Duodenal mucosa (tissue), 2 donors: Measurements from ENCODE around the gene WWP2.

Source experiments
- H3K27ac ChIP-seq: one replicate; pipeline ENCODE4 v1.7.0; 2013; ENCODE audit warnings: low read depth, low read length
- H3K27me3 ChIP-seq, 2 donors: one replicate each; pipeline ENCODE4 v1.7.0; 2013; ENCODE audit warnings: low read length in 2 of 2, control low read depth in 1 of 2; ENCODE audit not compliant: insufficient read depth in 2 of 2, control insufficient read depth in 1 of 2
- H3K36me3 ChIP-seq, 2 donors: one replicate each; pipeline ENCODE4 v1.7.0; 2013; ENCODE audit warnings: low read length in 2 of 2, control low read depth in 1 of 2; ENCODE audit not compliant: insufficient read depth in 2 of 2, control insufficient read depth in 1 of 2
- H3K4me1 ChIP-seq, 2 donors: one replicate each; pipeline ENCODE4 v1.7.0; 2013; ENCODE audit warnings: low read length in 2 of 2, control low read depth in 1 of 2; ENCODE audit not compliant: insufficient read depth in 2 of 2, control insufficient read depth in 1 of 2
- H3K4me3 ChIP-seq, 2 donors: one replicate each; pipeline ENCODE4 v1.7.0; 2013; ENCODE audit warnings: low read length in 2 of 2, low read depth in 1 of 2
- H3K9ac ChIP-seq, 2 donors: one replicate each; pipeline ENCODE4 v1.7.0; 2013; ENCODE audit warnings: low read length in 2 of 2, low read depth in 1 of 2
- H3K9me3 ChIP-seq, 2 donors: one replicate each; pipeline ENCODE4 v1.7.0; 2013; ENCODE audit warnings: low read length in 2 of 2, control low read depth in 1 of 2; ENCODE audit not compliant: control insufficient read depth in 1 of 2

Gene WWP2

DNA sequence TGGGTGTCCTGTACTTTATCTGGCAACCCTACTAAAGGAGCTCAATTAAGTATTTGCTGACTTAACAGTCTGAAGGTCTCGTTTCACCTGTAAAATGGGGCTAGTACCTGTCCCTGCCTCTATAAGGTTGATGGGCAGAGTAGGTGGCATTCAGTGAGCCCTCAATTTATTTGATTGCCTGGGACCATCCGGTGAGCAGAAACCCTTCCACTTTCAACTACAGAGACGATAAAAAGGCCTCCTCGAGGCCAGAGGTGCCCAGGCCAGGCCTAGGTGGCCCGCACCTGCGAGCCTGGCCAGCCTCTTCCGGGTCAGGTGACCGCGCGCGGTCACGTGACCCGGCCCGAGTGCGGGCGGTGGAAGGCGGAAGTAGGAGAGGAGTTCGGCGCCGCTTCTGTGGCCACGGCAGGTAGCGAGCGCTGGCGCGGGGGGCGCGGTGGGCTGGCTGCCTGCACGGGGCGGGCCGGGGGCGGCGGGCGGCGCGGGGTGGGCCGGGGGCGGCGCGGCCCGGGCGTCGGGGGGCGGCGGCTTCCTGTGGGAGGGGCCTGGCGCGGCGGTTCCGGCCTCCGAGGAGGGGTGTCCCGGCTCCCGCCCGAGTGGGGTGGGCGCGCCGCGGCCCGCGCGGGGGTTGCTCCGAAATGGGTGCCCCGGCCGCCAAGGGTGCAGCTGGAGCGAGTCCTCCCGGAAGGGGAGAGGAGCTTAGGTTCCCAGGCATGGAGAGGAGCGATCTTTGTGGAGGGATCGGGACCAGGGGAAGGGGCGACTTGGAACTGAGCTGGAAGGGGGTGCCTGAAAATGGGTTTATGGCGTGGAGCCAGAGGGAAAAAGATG is at the start of gene WWP2:
TSS of gene WWP2 (plus strand) at position 350 of the 831 bp plus-strand sequence. CDS start 24,679 bp downstream, outside the sequence.
- H3K4me1 ChIP-seq = peaks cover 9 to 18% of the 10 kb centered on the region in 2 donors
- H3K27me3 ChIP-seq = no peaks in the 10 kb centered on the region
- H3K9ac ChIP-seq = peak within 1 kb of the TSS; percentile 79 to 99
- H3K27ac ChIP-seq = peak within 1 kb of the TSS; percentile 88
- peak within 1 kb of the TSS; percentile 99 for H3K4me3 ChIP-seq
- no peaks in the 10 kb centered on the region for H3K9me3 ChIP-seq
- no peaks in the 10 kb centered on the region for H3K36me3 ChIP-seq

DNA sequence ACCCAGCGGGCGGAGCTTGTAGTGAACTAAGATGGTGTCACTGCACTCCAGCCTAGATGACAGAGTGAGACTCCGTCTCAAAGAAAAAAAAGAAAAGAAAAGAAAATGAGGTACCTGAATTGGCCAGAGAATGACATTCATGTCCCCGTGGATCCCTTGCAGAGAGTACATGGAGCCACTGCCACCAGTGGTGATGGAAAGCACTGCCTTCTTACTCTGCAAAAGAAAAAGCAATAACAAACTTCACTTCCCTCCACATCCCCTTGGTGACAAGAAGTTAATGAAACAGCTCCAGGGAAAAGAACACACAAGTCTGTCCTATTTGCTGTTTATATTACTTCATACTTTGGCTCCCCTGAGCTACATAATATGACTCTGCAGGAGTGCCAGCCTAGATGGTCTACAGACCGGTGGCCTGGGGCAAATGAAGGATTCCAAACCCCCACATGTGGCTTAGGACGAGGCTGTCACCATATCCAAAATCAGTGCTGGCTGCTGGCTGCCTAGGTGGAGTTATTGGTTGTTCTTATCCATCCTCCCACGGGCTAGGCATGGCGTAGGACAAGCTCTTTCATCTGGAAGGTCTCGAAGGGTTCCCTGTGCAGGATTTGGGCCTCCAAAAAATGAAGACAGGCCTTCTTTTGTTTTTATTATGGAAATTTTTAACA is 49.1 kb upstream of the WWP2 start:
- H3K9me3 ChIP-seq = no peaks in the 10 kb centered on the region
- H3K4me1 ChIP-seq = peaks cover 0 to 8% of the 10 kb centered on the region in 2 donors
- no peak overlapping the region for H3K9ac ChIP-seq
- H3K4me3 ChIP-seq = no peak overlapping the region
- peaks cover 15 to 42% of the 10 kb centered on the region in 2 donors for H3K36me3 ChIP-seq
- H3K27me3 ChIP-seq = no peaks in the 10 kb centered on the region
- H3K27ac ChIP-seq = no peak overlapping the region

DNA sequence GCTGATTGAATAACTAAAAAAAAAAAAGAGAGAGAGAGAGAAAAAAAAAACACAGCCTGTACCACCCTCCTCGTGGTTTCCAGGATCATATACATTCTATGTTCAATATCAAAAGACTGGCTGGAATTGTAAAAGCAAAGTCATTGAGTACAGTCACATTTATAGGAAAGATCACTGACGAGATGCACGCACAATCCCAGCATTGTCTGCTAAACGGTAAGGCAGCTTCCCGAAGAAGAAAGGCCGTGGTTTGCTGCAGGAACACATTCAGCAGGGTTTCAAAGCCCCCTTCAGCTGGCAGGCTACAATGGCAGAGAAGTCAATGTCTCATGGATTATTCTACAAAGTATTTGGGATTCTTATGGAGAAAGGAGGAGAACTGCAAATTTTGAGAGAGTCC is 45.1 kb upstream of the WWP2 start:
- no peak overlapping the region for H3K9ac ChIP-seq

DNA sequence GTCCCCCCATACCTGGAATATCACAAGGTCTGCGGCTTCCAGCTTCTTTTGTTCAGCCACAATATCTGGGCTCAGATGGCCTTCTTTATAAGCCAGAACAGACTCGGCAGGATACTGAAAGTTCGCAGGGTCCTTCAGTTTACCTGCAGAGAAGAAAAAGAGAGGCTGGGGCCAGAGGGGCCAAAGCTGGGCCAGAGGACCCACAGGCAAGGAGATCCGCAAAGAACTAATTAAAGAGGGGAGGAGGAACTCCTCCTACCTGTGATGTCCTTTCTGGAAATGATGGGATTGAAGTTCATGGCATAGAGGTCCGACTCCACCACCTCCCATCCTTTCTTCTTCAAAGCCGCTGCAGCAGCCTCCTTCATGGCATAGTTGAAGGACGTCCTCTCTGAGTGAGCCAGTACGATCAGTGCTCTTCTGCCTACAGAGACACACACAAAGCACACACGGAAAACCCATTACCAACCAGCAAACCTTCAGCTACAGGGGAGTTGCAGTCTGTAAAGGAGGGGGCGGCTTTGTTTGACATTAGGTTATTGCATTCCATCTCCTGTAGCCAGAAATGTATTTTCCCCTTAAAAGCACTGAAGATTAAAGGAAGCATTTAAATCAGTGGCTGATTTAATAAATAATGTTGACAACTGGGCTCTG is 43.9 kb upstream of the WWP2 start:
- H3K27ac ChIP-seq = no peak overlapping the region

More for the DNA sequence above, 45.1 kb upstream of the WWP2 start:
- H3K4me3 ChIP-seq = no peak overlapping the region
- peaks cover 18 to 41% of the 10 kb centered on the region in 2 donors for H3K36me3 ChIP-seq
- no peaks in the 10 kb centered on the region for H3K27me3 ChIP-seq
- no peaks in the 10 kb centered on the region for H3K9me3 ChIP-seq
- no peaks in the 10 kb centered on the region for H3K4me1 ChIP-seq
- H3K27ac ChIP-seq = no peak overlapping the region

DNA sequence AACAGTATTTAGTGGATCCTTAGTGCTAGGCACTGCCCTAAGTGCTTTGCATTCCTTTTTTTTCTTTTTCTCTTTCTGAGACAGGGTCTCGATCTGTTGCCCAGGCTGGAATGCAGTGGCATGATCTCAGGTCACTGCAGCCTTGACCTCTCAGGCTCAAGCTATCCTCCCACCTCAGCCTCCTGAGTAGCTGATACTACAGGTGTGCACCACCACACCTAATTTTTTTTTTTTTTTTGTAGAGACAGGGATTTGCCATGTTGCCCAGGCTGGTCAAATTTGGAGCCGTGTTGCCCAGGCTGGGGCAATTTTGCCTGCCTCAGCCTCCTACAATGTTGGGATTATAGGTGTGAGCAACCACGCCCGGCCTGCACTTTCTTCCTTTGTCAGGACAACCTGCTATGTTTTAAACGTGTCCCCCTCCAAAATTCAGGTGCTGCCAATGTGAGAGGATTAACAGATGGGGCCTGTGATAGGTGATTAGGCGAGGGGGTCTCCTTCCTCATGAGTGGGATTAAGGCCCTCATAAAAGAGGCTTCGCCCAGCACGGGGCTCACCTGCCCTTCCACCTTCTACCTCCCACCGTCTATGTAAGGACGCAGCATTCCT is 41.2 kb upstream of the WWP2 start:
- H3K9ac ChIP-seq = no peak overlapping the region
- no peak overlapping the region for H3K27ac ChIP-seq
- H3K27me3 ChIP-seq = no peaks in the 10 kb centered on the region
- peaks cover 16 to 18% of the 10 kb centered on the region in 2 donors for H3K4me1 ChIP-seq
- no peaks in the 10 kb centered on the region for H3K9me3 ChIP-seq
- H3K4me3 ChIP-seq = no peak overlapping the region
- peaks cover 13 to 15% of the 10 kb centered on the region in 2 donors for H3K36me3 ChIP-seq

More for the DNA sequence above, 43.9 kb upstream of the WWP2 start:
- peaks cover 18 to 30% of the 10 kb centered on the region in 2 donors for H3K36me3 ChIP-seq
- peaks cover 5 to 6% of the 10 kb centered on the region in 2 donors for H3K4me1 ChIP-seq
- H3K4me3 ChIP-seq = no peak overlapping the region
- H3K9ac ChIP-seq = no peak overlapping the region
- no peaks in the 10 kb centered on the region for H3K9me3 ChIP-seq
- no peaks in the 10 kb centered on the region for H3K27me3 ChIP-seq

DNA sequence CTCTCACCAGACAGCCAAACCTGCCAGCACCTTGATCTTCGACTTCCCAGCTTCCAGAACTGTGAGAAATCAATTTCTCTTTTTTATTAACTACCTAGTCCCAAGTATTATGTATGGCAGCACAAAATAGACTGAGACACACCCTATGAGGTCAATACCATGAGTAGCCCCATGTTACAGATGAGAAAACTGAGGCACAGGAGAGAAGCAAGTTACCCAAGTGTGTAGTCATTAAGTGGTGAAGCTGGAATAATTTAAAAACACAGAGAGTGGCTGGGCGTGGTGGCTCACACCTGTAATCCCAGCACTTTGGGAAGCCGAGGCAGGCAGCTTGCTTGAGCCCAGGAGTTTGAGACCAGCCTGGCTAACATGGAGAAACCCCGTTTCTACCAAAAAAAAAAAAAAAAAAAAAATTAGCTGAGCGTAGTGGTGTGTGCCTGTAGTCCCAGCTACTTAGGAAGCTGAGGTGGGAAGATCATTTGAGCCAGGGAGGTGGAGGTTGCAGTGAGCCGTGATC is 40.6 kb upstream of the WWP2 start:
- no peaks in the 10 kb centered on the region for H3K9me3 ChIP-seq
- peaks cover 18% of the 10 kb centered on the region in 2 donors for H3K4me1 ChIP-seq
- H3K27ac ChIP-seq = no peak overlapping the region
- H3K4me3 ChIP-seq = no peak overlapping the region
- H3K36me3 ChIP-seq = peaks cover 13 to 15% of the 10 kb centered on the region in 2 donors
- no peak overlapping the region for H3K9ac ChIP-seq
- H3K27me3 ChIP-seq = no peaks in the 10 kb centered on the region

DNA sequence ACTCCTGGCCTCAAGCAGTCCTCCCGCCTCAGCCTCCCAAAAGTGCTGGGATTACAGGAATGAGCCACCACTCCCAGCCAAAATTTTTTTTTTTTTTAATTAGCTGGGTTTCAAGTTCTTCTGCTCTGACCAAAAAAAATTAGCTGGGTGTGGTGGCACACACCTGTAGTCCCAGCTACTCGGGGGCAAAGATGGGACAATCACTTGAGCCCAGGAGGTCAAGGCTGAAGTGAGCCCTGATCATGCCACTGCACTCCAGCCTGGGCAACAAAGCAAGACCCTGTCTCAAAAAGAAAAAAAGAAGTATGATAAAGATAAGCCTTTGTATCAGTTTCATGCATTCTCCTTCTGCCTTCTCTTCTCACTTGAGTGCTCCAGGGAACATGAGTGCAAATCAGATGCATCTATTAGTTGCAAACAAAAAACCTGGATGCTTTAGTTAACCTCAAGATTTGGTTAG is 37.7 kb upstream of the WWP2 start:
- Histone ChIP-seq H3K9me3 (no peaks in the 10 kb centered on the region), H3K4me3 (peak overlapping the region; percentile 29 to 31), H3K9ac (peak overlapping the region in 1 of 2 donors; percentile 28), H3K4me1 (peaks cover 25 to 27% of the 10 kb centered on the region in 2 donors), H3K27me3 (no peaks in the 10 kb centered on the region), H3K27ac (peak overlapping the region; percentile 60), H3K36me3 (no peaks in the 10 kb centered on the region)

DNA sequence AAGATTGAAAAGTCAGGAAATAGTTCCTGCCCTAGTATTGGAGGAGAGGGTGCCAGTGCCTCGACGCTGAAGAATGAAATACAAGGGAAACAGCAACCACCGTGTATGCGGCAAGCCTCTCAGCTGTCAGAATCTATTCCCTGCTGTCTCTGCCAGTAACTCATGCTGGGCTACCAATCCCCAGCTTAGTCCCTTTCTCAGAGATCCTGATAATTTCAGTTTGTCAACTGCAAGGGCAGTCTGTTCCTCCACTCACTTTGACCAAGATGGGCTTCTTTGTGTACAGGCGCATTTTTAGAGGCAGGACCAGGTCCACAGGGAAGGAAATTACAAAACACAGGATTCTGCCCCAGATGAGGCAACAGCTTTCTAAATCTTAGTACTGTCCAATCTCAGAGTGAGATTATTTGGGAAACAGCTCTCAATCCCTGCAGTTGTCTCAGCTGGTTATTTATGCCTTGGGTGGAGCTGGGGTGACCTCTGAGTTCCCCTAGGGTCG is 37.1 kb upstream of the WWP2 start:
- Histone ChIP-seq H3K9ac (peak overlapping the region; percentile 26 to 28), H3K4me1 (peaks cover 25 to 27% of the 10 kb centered on the region in 2 donors), H3K4me3 (peak overlapping the region; percentile 29 to 31), H3K9me3 (no peaks in the 10 kb centered on the region), H3K27me3 (no peaks in the 10 kb centered on the region), H3K36me3 (no peaks in the 10 kb centered on the region), H3K27ac (peak overlapping the region; percentile 60)

DNA sequence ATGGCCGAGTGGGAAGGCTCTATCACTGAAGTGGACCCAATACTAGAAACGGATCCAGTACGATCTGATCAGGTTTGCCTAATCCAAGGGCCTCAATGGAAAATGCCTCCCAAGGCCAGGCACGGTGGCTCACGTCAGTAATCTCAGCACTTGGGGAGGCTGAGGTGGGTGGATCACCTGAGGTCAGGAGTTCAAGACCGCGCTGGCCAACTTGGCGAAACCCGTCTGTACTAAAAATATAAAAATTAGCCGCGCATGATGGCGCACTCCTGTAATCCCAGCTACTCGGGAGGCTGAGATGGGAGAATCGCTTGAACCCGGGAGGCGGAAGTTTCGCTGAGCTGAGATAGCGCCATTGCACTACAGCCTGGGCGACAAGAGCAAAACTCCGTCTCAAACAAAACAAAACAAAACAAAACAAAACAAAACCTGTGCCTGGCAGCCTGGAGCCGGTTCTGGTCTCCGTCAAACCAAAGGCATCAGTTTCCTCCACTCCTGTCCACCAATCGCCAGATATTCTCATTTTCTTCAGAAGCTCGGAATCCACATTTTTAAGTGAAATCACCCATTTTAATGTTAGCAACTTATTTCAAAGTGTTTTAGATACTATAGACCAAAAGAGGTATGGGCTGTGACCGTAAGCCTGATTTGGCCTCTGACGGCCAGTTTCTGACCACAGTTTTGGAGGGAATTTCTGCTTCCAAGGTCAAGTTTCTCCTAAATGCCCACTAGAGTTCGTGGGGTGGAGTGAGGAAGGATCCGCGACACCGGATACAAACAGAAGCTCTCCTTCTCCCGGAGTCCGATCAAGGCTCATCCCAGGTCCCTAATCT is 36.4 kb upstream of the WWP2 start:
- H3K4me3 ChIP-seq = peak overlapping the region; percentile 85 to 90
- H3K9me3 ChIP-seq = no peaks in the 10 kb centered on the region
- H3K27ac ChIP-seq = peak overlapping the region; percentile 79
- H3K27me3 ChIP-seq = no peaks in the 10 kb centered on the region
- peaks cover 25 to 27% of the 10 kb centered on the region in 2 donors for H3K4me1 ChIP-seq
- peak overlapping the region; percentile 72 to 80 for H3K9ac ChIP-seq
- no peaks in the 10 kb centered on the region for H3K36me3 ChIP-seq
